Measurements from ENCODE around the gene MMP1. TPM values are rescaled to one million over a fixed set of nuclear protein-coding genes. Genes with fewer than 3 reads are reported as not detected.

The MMP1 gene
- polyA plus RNA-seq, 1 donor (not counting 4 experiments of a cell fraction or from before 2014, with no cell fraction given): 81.5 TPM

- FAIRE-seq (no peak), DNase-seq (ENCODE audit: low read depth, low spot score) (no peak)
- Histone ChIP-seq H3K9me3 (ENCODE audit: control insufficient read depth, low read depth, low read length) (no peaks in the 10 kb centered on the region), H3K4me3 (ENCODE audit: control insufficient read depth in 2 of 3, extremely low read depth in 1 of 3, insufficient read depth in 2 of 3, low read depth in 1 of 3, low read length in 3 of 3) (no peak overlapping the region), H3K27me3 (ENCODE audit: control insufficient read depth, extremely low read depth, insufficient read depth, low read length) (no peaks in the 10 kb centered on the region), H3K4me1 (ENCODE audit: control insufficient read depth, extremely low read depth, insufficient read depth, low read length) (peaks cover 16% of the 10 kb centered on the region), H3K4me2 (ENCODE audit: control insufficient read depth, extremely low read depth, insufficient read depth, low read depth, low read length) (no peak overlapping the region), H2AFZ (ENCODE audit: control insufficient read depth, low read length) (no peak overlapping the region), H3K9ac (ENCODE audit: control insufficient read depth, extremely low read depth, insufficient read depth, low read length) (no peak overlapping the region), H3K79me2 (ENCODE audit: control insufficient read depth, insufficient read depth, low read length) (no peaks in the 10 kb centered on the region), H4K20me1 (ENCODE audit: control insufficient read depth, extremely low read depth, insufficient read depth, low read length) (no peaks in the 10 kb centered on the region), H3K27ac (ENCODE audit: control insufficient read depth, insufficient read depth, low read length) (no peak overlapping the region), H3K36me3 (ENCODE audit: control insufficient read depth in 2 of 2, extremely low read depth in 1 of 2, insufficient read depth in 2 of 2, low read length in 2 of 2) (no peaks in the 10 kb centered on the region), H3K9me1 (ENCODE audit: control insufficient read depth, extremely low read depth, insufficient read depth, low read length) (no peaks in the 10 kb centered on the region)
- TF ChIP-seq CTCF (optimal IDR thresholded peaks at IDR 0.05 in 1 of 3, IDR thresholded peaks at IDR 0.05 in 1 of 3, conservative IDR thresholded peaks at IDR 0.05 in 1 of 3; ENCODE audit: extremely low read depth in 1 of 3, insufficient read depth in 2 of 3, low read length in 3 of 3): no peak
- no peak for TF ChIP-seq EZH2 (IDR thresholded peaks at IDR 0.05; ENCODE audit: low read length)
- dilution Hi-C loops (cut with MboI; ENCODE audit: extremely low pct_ligation_motif_present, low sequenced_read_pairs): no loop called here
Measured at GRCh38 chr11:102799681-102800340, 1.9 kb upstream of the MMP1 start.

- H3K27ac ChIP-seq (ENCODE audit: control insufficient read depth, insufficient read depth, low read length): no peak overlapping the region
- no peaks in the 10 kb centered on the region for H3K79me2 ChIP-seq (ENCODE audit: control insufficient read depth, insufficient read depth, low read length)
- H3K36me3 ChIP-seq (ENCODE audit: control insufficient read depth in 2 of 2, extremely low read depth in 1 of 2, insufficient read depth in 2 of 2, low read length in 2 of 2): no peaks in the 10 kb centered on the region
- H3K9me1 ChIP-seq (ENCODE audit: control insufficient read depth, extremely low read depth, insufficient read depth, low read length): no peaks in the 10 kb centered on the region
- dilution Hi-C loops (cut with MboI; ENCODE audit: extremely low pct_ligation_motif_present, low sequenced_read_pairs): no loop called here
- FAIRE-seq (no peak), DNase-seq (ENCODE audit: low read depth, low spot score) (no peak)
- TF ChIP-seq EZH2 (IDR thresholded peaks at IDR 0.05; ENCODE audit: low read length) (no peak), CTCF (optimal IDR thresholded peaks at IDR 0.05 in 1 of 3, IDR thresholded peaks at IDR 0.05 in 1 of 3, conservative IDR thresholded peaks at IDR 0.05 in 1 of 3; ENCODE audit: extremely low read depth in 1 of 3, insufficient read depth in 2 of 3, low read length in 3 of 3) (peak; percentile 29 to 54 (median 40))
- no peaks in the 10 kb centered on the region for H3K9me3 ChIP-seq (ENCODE audit: control insufficient read depth, low read depth, low read length)
- H3K4me2 ChIP-seq (ENCODE audit: control insufficient read depth, extremely low read depth, insufficient read depth, low read depth, low read length): no peak overlapping the region
- H2AFZ ChIP-seq (ENCODE audit: control insufficient read depth, low read length): no peak overlapping the region
- no peak overlapping the region for H3K9ac ChIP-seq (ENCODE audit: control insufficient read depth, extremely low read depth, insufficient read depth, low read length)
- no peak overlapping the region for H3K4me3 ChIP-seq (ENCODE audit: control insufficient read depth in 2 of 3, extremely low read depth in 1 of 3, insufficient read depth in 2 of 3, low read depth in 1 of 3, low read length in 3 of 3)
- no peaks in the 10 kb centered on the region for H3K27me3 ChIP-seq (ENCODE audit: control insufficient read depth, extremely low read depth, insufficient read depth, low read length)
- no peaks in the 10 kb centered on the region for H4K20me1 ChIP-seq (ENCODE audit: control insufficient read depth, extremely low read depth, insufficient read depth, low read length)
- H3K4me1 ChIP-seq (ENCODE audit: control insufficient read depth, extremely low read depth, insufficient read depth, low read length): peaks cover 11% of the 10 kb centered on the region
Measured at GRCh38 chr11:102794382-102794781, 3.6 kb downstream of the MMP1 start.

Data from keratinocyte (primary cell).